ENCODE results near the gene FBRSL1. TPM values are rescaled to one million over a fixed set of nuclear protein-coding genes. Genes with fewer than 3 reads are reported as not detected.

Gene FBRSL1
- total and polyA plus RNA-seq, 10 donors, result 14.3 to 161 (median 49.8) TPM

- H3K27ac ChIP-seq, result no peak overlapping the region
- TF ChIP-seq POLR2A (IDR thresholded peaks at IDR 0.05) (no peak), CTCF (IDR thresholded peaks at IDR 0.05 in 8 of 11, conservative IDR thresholded peaks at IDR 0.05 in 3 of 11) (no peak), POLR2AphosphoS5 (IDR thresholded peaks at IDR 0.05) (no peak)
- DNase-seq, result peak; percentile 69
- H3K27me3 ChIP-seq (replicated peaks in 1 of 7), result peaks cover 0 to 50% (median 8%) of the 10 kb centered on the region in 7 donors
- intact Hi-C loops (cut with DNase I; ENCODE audit: low total_unique reads), result no loop called here
- H3K4me1 ChIP-seq, result peaks cover 7 to 47% (median 24%) of the 10 kb centered on the region in 6 donors
- H3K36me3 ChIP-seq, result no peaks in the 10 kb centered on the region
- 82 to 88% (median 84%) methylated on average over 21 of the region's 21 CpGs for WGBS, 5 donors
- H3K4me3 ChIP-seq, result no peak overlapping the region
- no peaks in the 10 kb centered on the region for H3K9me3 ChIP-seq
These were observed 37.2 kb upstream of the FBRSL1 start for GRCh38 chr12:132452596-132453350.

GRCh38 chr12:132453361-132454192 lies 36.4 kb upstream of the FBRSL1 start:
- intact Hi-C loops (cut with DNase I; ENCODE audit: low total_unique reads), result no loop called here
- Histone ChIP-seq H3K4me1 (peaks cover 7 to 39% (median 24%) of the 10 kb centered on the region in 6 donors), H3K27ac (no peak overlapping the region), H3K27me3 (replicated peaks in 1 of 7) (peaks cover 0 to 54% (median 8%) of the 10 kb centered on the region in 7 donors), H3K9me3 (no peaks in the 10 kb centered on the region), H3K4me3 (no peak overlapping the region), H3K36me3 (no peaks in the 10 kb centered on the region)
- peak; percentile 74 for DNase-seq
- WGBS, 5 donors, result 77 to 87% (median 81%) methylated on average over 20 to 28 of the region's 28 CpGs
- TF ChIP-seq POLR2A (IDR thresholded peaks at IDR 0.05), result no peak
- no peak for TF ChIP-seq CTCF (IDR thresholded peaks at IDR 0.05 in 8 of 11, conservative IDR thresholded peaks at IDR 0.05 in 3 of 11)
- TF ChIP-seq POLR2AphosphoS5 (IDR thresholded peaks at IDR 0.05), result no peak

GRCh38 chr12:132454193-132454932 lies 35.6 kb upstream of the FBRSL1 start:
- no peaks in the 10 kb centered on the region for H3K36me3 ChIP-seq
- DNase-seq, result peak; percentile 46
- H3K27ac ChIP-seq, result no peak overlapping the region
- no peaks in the 10 kb centered on the region for H3K9me3 ChIP-seq
- TF ChIP-seq POLR2AphosphoS5 (IDR thresholded peaks at IDR 0.05), result no peak
- no peak for TF ChIP-seq POLR2A (IDR thresholded peaks at IDR 0.05)
- TF ChIP-seq CTCF (IDR thresholded peaks at IDR 0.05 in 8 of 11, conservative IDR thresholded peaks at IDR 0.05 in 3 of 11), result no peak
- intact Hi-C loops (cut with DNase I; ENCODE audit: low total_unique reads), result no loop called here
- 62 to 85% (median 67%) methylated on average over 10 to 13 of the region's 13 CpGs for WGBS, 5 donors
- H3K27me3 ChIP-seq (replicated peaks in 1 of 7), result peaks cover 0 to 62% (median 8%) of the 10 kb centered on the region in 7 donors
- no peak overlapping the region for H3K4me3 ChIP-seq
- H3K4me1 ChIP-seq, result peaks cover 7 to 31% (median 22%) of the 10 kb centered on the region in 6 donors
